WERI-Rb-1 (cell line): ENCODE results near the gene RIMS1.

Experiments used
- DNase-seq: peaks from one replicate; pipeline ENCODE4 v3.0.0-alpha.2; 2020
- H3K27ac ChIP-seq: fragments of 250-450 bp; sonication (Bioruptor Pico); 2 replicates; pipeline ENCODE4 v1.5.1; 2020; ENCODE audit warnings: mild to moderate bottlenecking, moderate library complexity
- H3K27me3 ChIP-seq: fragments of 250-450 bp; sonication (Bioruptor Pico); 2 replicates; pipeline ENCODE4 v1.5.1; 2021; ENCODE audit warnings: mild to moderate bottlenecking, low read depth, moderate library complexity; ENCODE audit not compliant: insufficient read depth, severe bottlenecking
- H3K36me3 ChIP-seq: fragments of 250-450 bp; sonication (Bioruptor Pico); 2 replicates; pipeline ENCODE4 v1.5.1; 2020; ENCODE audit warnings: mild to moderate bottlenecking, moderate library complexity
- H3K4me3 ChIP-seq: 2 replicates; pipeline ENCODE4 v1.5.1; 2011; ENCODE audit warnings: low read depth, mild to moderate bottlenecking, control low read depth, low read length
- H3K9me3 ChIP-seq: fragments of 250-450 bp; sonication (Bioruptor Pico); 2 replicates; pipeline ENCODE4 v1.5.1; 2021; ENCODE audit warnings: mild to moderate bottlenecking, moderate library complexity; ENCODE audit not compliant: severe bottlenecking
- TF ChIP-seq, protein P1 (sequence below): IDR thresholded peaks from 2 replicates; pipeline ENCODE4 v1.5.1; 2011; ENCODE audit warnings: low read depth, mild to moderate bottlenecking, control low read depth, inconsistent platforms, low read length

Gene RIMS1

GRCh38 chr6:72042088-72042487 is 155.7 kb downstream of the RIMS1 start:
- TF ChIP-seq, protein P1, sequence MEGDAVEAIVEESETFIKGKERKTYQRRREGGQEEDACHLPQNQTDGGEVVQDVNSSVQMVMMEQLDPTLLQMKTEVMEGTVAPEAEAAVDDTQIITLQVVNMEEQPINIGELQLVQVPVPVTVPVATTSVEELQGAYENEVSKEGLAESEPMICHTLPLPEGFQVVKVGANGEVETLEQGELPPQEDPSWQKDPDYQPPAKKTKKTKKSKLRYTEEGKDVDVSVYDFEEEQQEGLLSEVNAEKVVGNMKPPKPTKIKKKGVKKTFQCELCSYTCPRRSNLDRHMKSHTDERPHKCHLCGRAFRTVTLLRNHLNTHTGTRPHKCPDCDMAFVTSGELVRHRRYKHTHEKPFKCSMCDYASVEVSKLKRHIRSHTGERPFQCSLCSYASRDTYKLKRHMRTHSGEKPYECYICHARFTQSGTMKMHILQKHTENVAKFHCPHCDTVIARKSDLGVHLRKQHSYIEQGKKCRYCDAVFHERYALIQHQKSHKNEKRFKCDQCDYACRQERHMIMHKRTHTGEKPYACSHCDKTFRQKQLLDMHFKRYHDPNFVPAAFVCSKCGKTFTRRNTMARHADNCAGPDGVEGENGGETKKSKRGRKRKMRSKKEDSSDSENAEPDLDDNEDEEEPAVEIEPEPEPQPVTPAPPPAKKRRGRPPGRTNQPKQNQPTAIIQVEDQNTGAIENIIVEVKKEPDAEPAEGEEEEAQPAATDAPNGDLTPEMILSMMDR: 0 out of 2 replicates have a peak, but pooled peaks have one; percentile 17
- H3K36me3 ChIP-seq: no peaks in the 10 kb centered on the region
- H3K4me3 ChIP-seq: no peak overlapping the region
- no peaks in the 10 kb centered on the region for H3K9me3 ChIP-seq
- no peak overlapping the region for H3K27ac ChIP-seq
- DNase-seq: peak; percentile 15
- no peaks in the 10 kb centered on the region for H3K27me3 ChIP-seq

- DNase-seq: no peak
- Histone ChIP-seq H3K9me3 (no peaks in the 10 kb centered on the region), H3K27ac (no peak overlapping the region), H3K4me3 (no peak overlapping the region), H3K27me3 (no peaks in the 10 kb centered on the region), H3K36me3 (no peaks in the 10 kb centered on the region)
- TF ChIP-seq, protein P1: no peak
These were observed 161.7 kb downstream of the RIMS1 start for GRCh38 chr6:72048080-72048479.

DNA sequence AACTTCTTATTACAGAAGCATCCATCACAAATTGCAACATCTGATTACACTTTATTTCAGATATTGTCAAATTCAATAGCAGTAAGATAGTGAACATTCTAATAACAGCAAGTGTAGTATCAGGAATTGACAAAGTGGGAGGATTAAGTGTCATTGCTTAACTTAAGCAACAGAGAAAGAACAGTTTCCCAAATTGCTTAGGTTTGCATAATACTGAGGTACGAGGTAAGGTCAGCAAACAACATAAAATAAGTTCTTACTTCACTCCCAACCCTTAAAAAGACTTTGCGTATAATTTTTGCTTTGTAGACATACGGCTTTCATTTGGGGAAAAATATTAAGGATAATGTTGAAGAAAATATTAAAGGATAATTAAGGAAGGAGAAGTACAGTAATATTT is 163.0 kb downstream of the RIMS1 start:
- no peak for DNase-seq
- Histone ChIP-seq H3K4me3 (no peak overlapping the region), H3K9me3 (no peaks in the 10 kb centered on the region), H3K36me3 (no peaks in the 10 kb centered on the region), H3K27me3 (no peaks in the 10 kb centered on the region), H3K27ac (no peak overlapping the region)
- TF ChIP-seq, protein P1: no peak

- TF ChIP-seq, protein P1: no peak
These were observed 174.9 kb downstream of the RIMS1 start for GRCh38 chr6:72061286-72061685.

DNA sequence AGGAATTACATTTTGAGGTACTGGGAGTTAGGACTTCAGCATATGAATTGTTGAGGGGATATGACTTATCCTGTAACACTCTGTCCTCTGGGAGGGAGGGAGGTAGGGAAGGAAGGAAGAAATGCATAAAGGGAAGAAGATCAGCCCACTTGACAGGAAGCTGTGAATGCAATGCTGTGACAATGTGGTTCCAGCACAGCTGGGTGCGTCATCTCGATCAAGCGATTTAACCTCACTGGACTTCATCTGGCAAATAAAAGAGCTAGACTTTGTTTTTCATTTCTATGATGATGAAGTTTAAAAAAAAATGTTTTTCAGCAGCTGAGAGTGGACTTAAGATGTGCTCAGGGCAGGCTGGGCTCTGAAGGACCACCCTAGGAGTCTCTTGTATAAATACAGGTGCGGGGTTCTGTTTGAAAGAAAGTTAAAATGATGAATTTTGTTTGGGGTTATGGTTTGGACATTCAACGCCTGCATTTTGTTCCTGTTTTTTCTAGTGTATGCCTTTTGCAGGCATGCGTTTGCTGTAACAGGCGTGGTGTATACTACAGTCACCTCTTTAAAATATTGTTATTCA is 178.1 kb downstream of the RIMS1 start:
- no peak overlapping the region for H3K4me3 ChIP-seq
- TF ChIP-seq, protein P1: no peak
- H3K9me3 ChIP-seq: no peaks in the 10 kb centered on the region
- no peaks in the 10 kb centered on the region for H3K27me3 ChIP-seq
- no peak for DNase-seq
- H3K27ac ChIP-seq: no peak overlapping the region
- H3K36me3 ChIP-seq: no peaks in the 10 kb centered on the region

More at GRCh38 chr6:72061286-72061685, 174.9 kb downstream of the RIMS1 start:
- Histone ChIP-seq H3K36me3 (no peaks in the 10 kb centered on the region), H3K27ac (no peak overlapping the region), H3K9me3 (no peaks in the 10 kb centered on the region), H3K4me3 (no peak overlapping the region), H3K27me3 (no peaks in the 10 kb centered on the region)
- no peak for DNase-seq

GRCh38 chr6:72078096-72078495 is 191.7 kb downstream of the RIMS1 start:
- Histone ChIP-seq H3K36me3 (no peaks in the 10 kb centered on the region), H3K27me3 (no peaks in the 10 kb centered on the region), H3K9me3 (no peaks in the 10 kb centered on the region), H3K27ac (no peak overlapping the region), H3K4me3 (no peak overlapping the region)
- no peak for DNase-seq
- TF ChIP-seq, protein P1: no peak
